Ectodermal cell (in vitro differentiated cells): ENCODE results near the gene ROBO4.

Experiments
- H3K27ac ChIP-seq: 2 replicates; pipeline ENCODE4 v1.7.0; 2013; ENCODE audit warnings: mild to moderate bottlenecking, low read depth, low read length; ENCODE audit not compliant: insufficient read depth, poor library complexity, severe bottlenecking
- H3K27me3 ChIP-seq: 2 replicates; pipeline ENCODE4 v1.7.0; 2013; ENCODE audit warnings: mild to moderate bottlenecking, low read length; ENCODE audit not compliant: insufficient read depth, control insufficient read depth, poor library complexity, severe bottlenecking
- H3K36me3 ChIP-seq: one replicate; pipeline ENCODE4 v1.7.0; 2013; ENCODE audit warnings: low read length; ENCODE audit not compliant: control insufficient read depth, insufficient read depth
- H3K4me1 ChIP-seq: one replicate; pipeline ENCODE4 v1.7.0; 2013; ENCODE audit warnings: low read length; ENCODE audit not compliant: control insufficient read depth, insufficient read depth
- H3K4me3 ChIP-seq: 2 replicates; pipeline ENCODE4 v1.7.0; 2013; ENCODE audit warnings: low read depth, low read length, control low read depth; ENCODE audit not compliant: insufficient read depth
- H3K9me3 ChIP-seq: 2 replicates; pipeline ENCODE4 v1.7.0; 2013; ENCODE audit warnings: mild to moderate bottlenecking, low read length, moderate library complexity; ENCODE audit not compliant: control insufficient read depth
- WGBS, 2 experiments: methylation state at CpG; one replicate each; pipeline ENCODE4 v1.1.7; 2013; ENCODE audit warnings: missing lambda C conversion rate in 2 of 2; 5-methylcytosine and 5-hydroxymethylcytosine counted together

The ROBO4 gene

DNA sequence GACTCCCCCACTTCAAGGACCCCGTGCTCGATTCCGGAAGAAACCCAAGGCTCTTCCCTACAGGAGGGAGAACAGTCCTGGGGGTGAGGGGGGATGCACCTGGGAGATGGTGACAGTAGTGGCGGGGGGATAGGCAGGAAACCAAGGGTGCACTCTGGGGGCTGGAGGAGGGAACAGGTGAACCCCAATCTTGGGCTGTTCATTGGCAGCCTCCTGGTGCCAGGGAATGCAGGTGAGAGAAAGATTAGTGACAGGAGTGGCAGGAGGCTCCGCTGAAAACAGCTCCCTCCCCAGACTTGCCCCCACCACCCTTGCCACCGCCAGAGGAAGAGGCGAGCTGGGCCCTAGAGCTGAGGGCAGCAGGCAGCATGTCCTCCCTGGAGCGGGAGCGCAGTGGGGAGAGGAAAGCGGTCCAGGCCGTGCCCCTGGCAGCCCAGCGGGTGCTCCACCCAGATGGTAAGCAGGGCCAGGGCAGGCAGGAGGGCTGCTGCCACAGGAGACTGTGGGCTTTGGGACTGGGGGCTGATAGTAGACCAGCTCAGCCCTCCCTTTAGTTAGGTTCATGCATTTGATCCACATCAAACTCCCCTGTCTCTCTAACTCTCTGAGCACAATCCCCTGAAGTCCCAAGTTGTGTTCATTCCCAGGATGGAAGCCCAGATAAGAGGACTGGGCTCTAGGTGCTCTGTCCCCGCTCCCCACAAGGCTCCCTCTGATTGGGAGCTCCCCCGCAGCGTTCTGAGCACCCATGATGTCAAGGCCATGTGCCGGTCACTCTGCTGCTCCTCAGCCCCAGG, 18.0 kb downstream of the ROBO4 start:
- Histone ChIP-seq H3K27me3 (peaks cover 15% of the 10 kb centered on the region), H3K36me3 (no peaks in the 10 kb centered on the region), H3K4me1 (peaks cover 13% of the 10 kb centered on the region), H3K27ac (no peak overlapping the region), H3K9me3 (no peaks in the 10 kb centered on the region), H3K4me3 (no peak overlapping the region)
- WGBS, 2 experiments = 91 to 92% methylated on average over 16 of the region's 16 CpGs

DNA sequence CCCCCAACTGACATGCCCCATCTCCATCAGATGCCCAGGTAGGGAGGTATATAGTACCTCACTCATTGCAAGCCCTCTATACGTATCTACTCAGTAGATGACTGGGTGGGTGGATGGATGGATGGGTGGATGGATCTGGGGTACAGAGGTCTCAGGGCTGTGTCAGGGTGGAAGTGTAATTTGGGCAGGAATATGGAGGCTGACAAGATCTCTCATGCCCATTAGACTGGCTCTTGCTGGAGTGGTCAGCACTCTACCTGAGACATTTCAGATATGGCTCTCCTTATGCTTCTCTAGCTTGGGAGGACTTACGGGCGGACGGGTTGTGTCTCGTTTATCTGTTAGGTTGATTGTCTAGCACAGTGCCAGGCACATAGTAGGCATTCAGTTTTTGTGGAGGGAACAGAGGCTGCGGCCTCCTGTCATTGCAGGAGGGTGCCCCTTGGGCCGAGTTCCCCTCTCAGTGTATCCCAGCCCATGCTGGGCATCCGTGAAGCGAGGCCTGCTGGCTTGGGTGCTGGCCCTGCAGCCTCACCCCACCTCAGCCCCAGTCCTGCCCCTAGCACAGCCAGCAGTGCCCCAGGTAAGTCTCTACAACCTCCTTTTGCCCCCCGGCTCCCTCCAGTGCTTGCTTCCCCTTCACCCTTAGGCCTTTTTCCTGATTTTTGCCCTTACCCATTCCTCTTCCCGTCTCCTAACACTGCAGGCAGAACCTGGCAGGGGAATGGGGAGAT, 18.7 kb downstream of the ROBO4 start:
- Histone ChIP-seq H3K4me1 (peaks cover 13% of the 10 kb centered on the region), H3K27me3 (peaks cover 22% of the 10 kb centered on the region), H3K27ac (no peak overlapping the region), H3K9me3 (no peaks in the 10 kb centered on the region), H3K36me3 (no peaks in the 10 kb centered on the region), H3K4me3 (no peak overlapping the region)
- WGBS, 2 experiments = 91 to 92% methylated on average over 11 of the region's 11 CpGs

DNA sequence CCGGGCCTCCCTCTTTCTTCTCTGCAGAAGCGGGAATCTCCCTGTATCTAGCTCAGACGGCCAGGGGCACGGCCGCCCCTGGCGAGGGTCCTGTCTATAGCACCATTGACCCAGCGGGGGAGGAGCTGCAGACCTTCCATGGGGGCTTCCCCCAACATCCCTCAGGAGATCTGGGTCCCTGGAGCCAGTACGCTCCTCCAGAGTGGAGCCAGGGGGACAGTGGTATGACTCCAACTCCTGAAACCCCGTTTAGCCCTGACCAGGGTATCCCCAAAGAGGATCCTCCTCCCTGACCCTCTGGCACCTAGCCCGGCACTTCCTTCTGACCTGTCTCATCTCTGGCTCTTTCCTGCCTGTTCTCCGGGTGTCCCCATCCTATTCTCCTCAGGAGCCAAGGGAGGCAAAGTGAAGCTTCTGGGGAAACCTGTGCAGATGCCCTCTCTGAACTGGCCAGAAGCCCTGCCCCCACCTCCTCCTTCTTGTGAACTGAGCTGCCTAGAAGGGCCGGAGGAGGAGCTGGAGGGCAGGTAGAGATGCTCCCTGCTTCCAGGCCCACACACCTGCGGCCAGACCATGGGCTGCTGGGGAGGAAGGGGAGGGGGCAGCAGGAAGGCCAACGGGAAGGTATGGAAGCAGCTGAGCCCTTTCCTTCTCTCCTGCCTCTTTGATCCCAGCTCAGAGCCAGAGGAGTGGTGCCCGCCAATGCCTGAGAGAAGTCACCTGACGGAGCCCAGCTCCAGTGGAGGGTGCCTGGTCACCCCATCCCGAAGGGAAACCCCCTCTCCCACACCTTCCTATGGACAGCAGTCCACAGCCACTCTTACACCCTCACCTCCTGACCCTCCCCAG, 19.5 kb downstream of the ROBO4 start:
- WGBS, 2 experiments = 83 to 86% methylated on average over 17 of the region's 17 CpGs
- H3K4me3 ChIP-seq = no peak overlapping the region
- no peaks in the 10 kb centered on the region for H3K9me3 ChIP-seq
- H3K36me3 ChIP-seq = no peaks in the 10 kb centered on the region
- H3K27me3 ChIP-seq = peaks cover 30% of the 10 kb centered on the region
- no peak overlapping the region for H3K27ac ChIP-seq
- H3K4me1 ChIP-seq = peaks cover 13% of the 10 kb centered on the region

DNA sequence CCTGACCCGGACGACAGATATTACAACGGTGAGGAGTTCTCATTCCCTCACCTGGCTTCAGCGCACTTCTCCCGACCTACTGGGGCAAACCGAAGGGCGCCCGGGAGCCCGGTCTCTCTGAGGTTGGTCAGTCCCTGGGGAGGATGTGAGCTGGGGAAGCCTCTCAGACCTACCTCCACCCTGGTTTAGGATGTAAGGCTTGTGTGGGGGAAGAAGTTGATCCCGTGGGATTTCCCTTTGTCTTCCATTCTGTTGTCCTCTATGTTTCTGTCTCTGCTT, 20.1 kb downstream of the ROBO4 start:
- 91% methylated on average over 10 of the region's 10 CpGs for WGBS, 2 experiments
- no peaks in the 10 kb centered on the region for H3K9me3 ChIP-seq
- peaks cover 36% of the 10 kb centered on the region for H3K27me3 ChIP-seq
- H3K36me3 ChIP-seq = no peaks in the 10 kb centered on the region
- H3K4me3 ChIP-seq = no peak overlapping the region
- H3K4me1 ChIP-seq = peaks cover 11% of the 10 kb centered on the region
- no peak overlapping the region for H3K27ac ChIP-seq

DNA sequence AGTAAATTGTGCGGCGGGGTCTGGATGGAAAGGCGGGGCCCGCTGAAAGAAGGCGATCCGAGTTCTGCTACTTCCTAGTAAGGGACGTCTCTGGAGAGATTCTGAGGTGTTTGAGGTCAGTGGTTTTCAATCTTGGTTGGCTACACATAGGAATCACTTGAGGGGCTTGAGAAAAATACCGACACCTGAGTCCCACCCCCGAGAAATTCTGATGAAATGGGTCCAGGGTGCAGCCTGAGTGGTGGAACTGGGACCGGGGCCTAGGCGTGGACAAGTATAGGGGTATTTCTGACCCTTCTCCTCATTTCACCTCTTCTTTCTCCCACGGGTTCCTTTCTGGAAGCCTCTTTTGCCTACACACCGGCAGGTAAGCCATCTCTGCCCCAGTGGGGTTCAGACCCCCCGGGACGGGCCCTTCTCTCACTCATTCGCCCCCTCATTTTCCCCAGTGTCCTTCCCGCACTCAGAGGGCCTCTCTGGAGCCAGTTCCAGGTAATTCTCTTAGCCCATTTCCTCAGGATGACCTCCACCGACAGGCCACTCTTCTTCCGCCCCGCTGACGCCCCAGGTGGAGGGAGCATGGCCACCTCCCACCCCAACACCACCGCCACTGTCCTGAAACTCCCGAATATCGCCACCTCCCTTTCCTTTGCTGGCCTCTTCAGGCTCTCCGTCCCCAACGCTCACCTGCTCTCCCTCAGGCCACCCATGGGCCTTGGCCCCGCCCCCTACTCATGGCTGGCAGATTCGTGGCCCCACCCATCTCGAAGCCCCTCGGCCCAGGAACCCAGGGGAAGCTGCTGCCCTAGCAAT, 20.6 kb downstream of the ROBO4 start:
- Histone ChIP-seq H3K27ac (peak overlapping the region; percentile 87), H3K36me3 (no peaks in the 10 kb centered on the region), H3K27me3 (peaks cover 41% of the 10 kb centered on the region), H3K9me3 (no peaks in the 10 kb centered on the region), H3K4me1 (peaks cover 6% of the 10 kb centered on the region), H3K4me3 (peak overlapping the region; percentile 73)
- WGBS, 2 experiments = 64 to 65% methylated on average over 30 of the region's 30 CpGs

DNA sequence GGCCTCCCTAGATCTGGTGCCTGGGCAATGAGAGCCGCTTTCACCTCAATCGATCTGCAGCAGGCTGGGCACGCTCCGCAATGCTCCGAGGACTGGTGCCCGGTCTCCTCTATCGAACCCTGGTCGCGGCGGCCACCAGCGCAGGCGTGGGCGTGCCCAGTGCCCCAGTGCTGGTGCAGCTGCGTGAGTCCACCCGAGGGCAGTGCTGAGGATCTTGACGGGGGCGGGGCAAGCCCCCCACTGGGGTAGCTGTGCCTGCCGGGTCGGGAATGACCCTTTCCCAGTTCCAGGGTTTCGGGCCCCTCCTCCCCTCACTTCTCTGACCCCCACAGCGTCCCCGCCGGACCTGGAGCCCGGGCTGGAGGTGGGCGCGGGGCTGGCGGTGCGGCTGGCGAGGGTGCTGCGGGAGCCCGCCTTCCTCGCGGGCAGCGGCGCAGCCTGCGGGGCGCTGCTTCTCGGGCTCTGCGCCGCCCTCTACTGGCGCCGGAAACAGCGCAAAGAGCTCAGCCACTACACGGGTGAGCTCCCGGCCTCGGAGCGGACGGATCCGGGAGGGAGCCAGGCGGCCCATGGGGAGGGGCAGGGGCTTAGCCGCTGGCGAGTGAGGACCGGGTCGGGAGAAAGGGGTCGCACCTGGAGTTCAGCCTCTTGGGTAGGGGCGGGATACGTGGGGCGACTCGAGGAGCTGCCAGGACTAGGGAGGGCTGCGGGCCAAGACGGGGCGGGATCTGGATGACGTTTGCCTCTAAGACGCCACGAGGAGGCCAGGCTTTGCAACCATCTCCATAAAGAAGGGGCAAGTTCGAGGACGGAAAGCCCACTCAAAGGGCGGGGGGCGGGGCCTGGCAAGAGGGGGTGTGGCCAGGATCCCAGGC, 21.5 kb downstream of the ROBO4 start:
- H3K4me3 ChIP-seq = peak overlapping the region; percentile 73
- no peaks in the 10 kb centered on the region for H3K9me3 ChIP-seq
- 1% methylated on average over 69 of the region's 69 CpGs for WGBS, 2 experiments
- H3K27ac ChIP-seq = peak overlapping the region; percentile 87
- peaks cover 5% of the 10 kb centered on the region for H3K4me1 ChIP-seq
- H3K36me3 ChIP-seq = no peaks in the 10 kb centered on the region
- H3K27me3 ChIP-seq = peaks cover 50% of the 10 kb centered on the region

DNA sequence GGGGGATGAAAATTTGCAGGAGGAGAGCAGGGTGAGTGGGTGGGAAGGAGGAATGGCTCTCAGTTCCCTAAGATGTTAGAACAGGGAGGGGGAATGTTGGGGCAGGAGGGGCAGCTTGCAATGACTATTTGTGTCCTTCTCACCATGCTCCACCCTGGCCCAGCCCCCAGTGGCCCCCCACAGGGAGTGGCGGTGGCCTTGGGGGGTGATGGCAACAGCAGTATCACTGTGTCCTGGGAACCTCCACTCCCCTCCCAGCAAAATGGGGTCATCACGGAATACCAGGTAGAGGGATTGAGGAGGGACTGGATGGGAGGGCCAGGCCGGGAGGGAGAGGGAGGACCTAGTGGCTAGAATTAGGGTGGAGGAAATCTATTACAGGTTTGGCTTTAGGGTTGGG, 22.3 kb downstream of the ROBO4 start:
- no peaks in the 10 kb centered on the region for H3K9me3 ChIP-seq
- H3K4me3 ChIP-seq = peak overlapping the region; percentile 73
- H3K36me3 ChIP-seq = no peaks in the 10 kb centered on the region
- H3K4me1 ChIP-seq = peaks cover 5% of the 10 kb centered on the region
- WGBS, 2 experiments = 48 to 56% methylated on average over 3 of the region's 3 CpGs
- H3K27me3 ChIP-seq = peaks cover 58% of the 10 kb centered on the region
- H3K27ac ChIP-seq = no peak overlapping the region

DNA sequence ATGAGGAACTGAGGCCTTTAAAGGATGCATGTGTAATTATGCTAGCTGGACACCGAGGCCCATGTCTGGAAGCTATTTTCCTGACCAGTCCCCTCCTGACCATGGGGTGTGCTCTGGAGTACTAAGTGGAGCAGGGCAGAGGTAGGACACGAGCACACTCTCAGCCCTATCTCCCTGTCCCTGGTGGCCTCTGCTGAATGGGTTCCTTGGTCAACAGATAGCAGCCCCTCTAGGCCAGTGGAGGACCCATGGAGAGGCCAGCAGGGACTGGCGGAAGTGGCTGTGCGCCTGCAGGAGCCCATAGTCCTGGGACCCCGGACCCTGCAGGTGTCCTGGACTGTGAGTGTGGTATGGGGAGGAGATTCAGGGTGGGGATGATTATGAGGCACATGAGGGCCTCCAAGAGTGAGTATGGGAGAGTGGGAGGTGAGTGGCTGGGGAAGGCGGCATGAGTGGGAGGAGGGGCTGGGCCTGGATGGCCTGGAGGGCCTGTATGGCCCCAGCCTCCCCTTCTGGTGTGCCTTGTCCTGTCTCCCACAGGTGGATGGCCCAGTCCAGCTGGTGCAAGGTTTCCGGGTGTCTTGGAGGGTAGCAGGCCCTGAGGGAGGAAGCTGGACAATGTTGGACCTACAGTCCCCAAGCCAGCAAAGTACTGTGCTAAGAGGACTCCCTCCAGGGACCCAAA, 23.0 kb downstream of the ROBO4 start:
- Histone ChIP-seq H3K27ac (no peak overlapping the region), H3K4me1 (peaks cover 5% of the 10 kb centered on the region), H3K27me3 (peaks cover 64% of the 10 kb centered on the region), H3K36me3 (no peaks in the 10 kb centered on the region), H3K4me3 (no peak overlapping the region), H3K9me3 (no peaks in the 10 kb centered on the region)
- 93 to 95% methylated on average over 7 of the region's 7 CpGs for WGBS, 2 experiments

DNA sequence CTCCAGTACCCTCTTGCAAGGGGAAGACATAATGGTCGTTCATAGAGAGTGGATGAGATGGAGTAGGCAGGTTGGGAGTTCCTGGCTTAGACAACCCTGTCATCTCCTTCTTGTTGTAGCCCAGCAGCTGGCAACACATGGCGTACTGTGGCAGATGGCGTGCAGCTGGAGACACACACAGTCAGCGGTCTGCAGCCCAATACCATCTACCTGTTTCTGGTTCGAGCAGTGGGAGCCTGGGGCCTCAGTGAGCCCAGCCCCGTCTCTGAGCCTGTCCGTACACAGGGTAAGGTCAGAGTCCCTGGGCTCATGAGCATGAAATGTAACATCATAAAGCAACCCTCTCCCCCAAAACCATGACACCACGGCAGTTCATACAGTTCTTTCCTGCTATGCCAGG, 23.7 kb downstream of the ROBO4 start:
- Histone ChIP-seq H3K27me3 (peaks cover 72% of the 10 kb centered on the region), H3K36me3 (no peaks in the 10 kb centered on the region), H3K27ac (no peak overlapping the region), H3K4me3 (no peak overlapping the region), H3K9me3 (no peaks in the 10 kb centered on the region), H3K4me1 (peaks cover 5% of the 10 kb centered on the region)
- 90 to 94% methylated on average over 8 of the region's 8 CpGs for WGBS, 2 experiments
